Liver (tissue), 9 donors: ENCODE data around the gene ZNF821. TPM values are rescaled to one million over a fixed set of nuclear protein-coding genes. Genes with fewer than 3 reads are reported as not detected.

Experiments used
- DNase-seq: peaks from one replicate; pipeline ENCODE4 v3.0.0-alpha.2; 2017; ENCODE audit warnings: low spot score
- H3K27ac ChIP-seq, 2 donors: one replicate each; pipeline ENCODE4 v1.7.0; 2013; ENCODE audit warnings: inconsistent platforms in 2 of 2, low read length in 2 of 2, control low read depth in 1 of 2, low read depth in 1 of 2, mild to moderate bottlenecking in 1 of 2
- H3K27me3 ChIP-seq, 4 donors: one replicate each; pipeline versions ENCODE4 v1.6.1 to v1.7.0; 2013; ENCODE audit warnings: low read length in 3 of 4, inconsistent platforms in 1 of 4, mild to moderate bottlenecking in 1 of 4, moderate library complexity in 1 of 4; ENCODE audit not compliant: control insufficient read depth in 4 of 4, insufficient read depth in 4 of 4
- H3K36me3 ChIP-seq, 4 donors: one replicate each; pipeline versions ENCODE4 v1.6.1 to v1.7.0; 2013; ENCODE audit warnings: low read length in 3 of 4, mild to moderate bottlenecking in 3 of 4, low read depth in 1 of 4, moderate library complexity in 1 of 4; ENCODE audit not compliant: control insufficient read depth in 4 of 4, insufficient read depth in 3 of 4
- H3K4me1 ChIP-seq, 4 donors: one replicate each; pipeline versions ENCODE4 v1.6.1 to v1.7.0; 2013; ENCODE audit warnings: low read length in 3 of 4, mild to moderate bottlenecking in 3 of 4, moderate library complexity in 1 of 4; ENCODE audit not compliant: control insufficient read depth in 4 of 4, insufficient read depth in 4 of 4
- H3K4me3 ChIP-seq, 3 donors: one replicate each; pipeline versions ENCODE4 v1.6.1 to v1.7.0; 2013; ENCODE audit warnings: low read length in 3 of 3, control low read depth in 1 of 3, low read depth in 1 of 3, mild to moderate bottlenecking in 1 of 3
- H3K9ac ChIP-seq, 2 donors: one replicate each; pipeline ENCODE4 v1.7.0; 2013; ENCODE audit warnings: low read length in 2 of 2, mild to moderate bottlenecking in 2 of 2, moderate library complexity in 2 of 2, control low read depth in 1 of 2, low read depth in 1 of 2
- H3K9me3 ChIP-seq, 4 donors: one replicate each; pipeline versions ENCODE4 v1.6.1 to v1.7.0; 2013; ENCODE audit warnings: low read length in 3 of 4; ENCODE audit not compliant: control insufficient read depth in 4 of 4
- CTCF ChIP-seq: fragments of 150-350 bp; IDR thresholded peaks from 2 replicates; pipeline ENCODE4 v1.5.1; 2017; ENCODE audit warnings: improper control_type of control experiment, low read depth, low read length; ENCODE audit not compliant: missing input control
- EGR1 ChIP-seq, 2 donors: IDR thresholded peaks; 2 replicates each; pipeline ENCODE4 v1.6.1; 2016 to 2018; ENCODE audit warnings: antibody characterized with exemption in 2 of 2, low read depth in 2 of 2
- FOXA1 ChIP-seq: IDR thresholded peaks from 2 replicates; pipeline ENCODE4 v1.6.1; 2016; ENCODE audit warnings: antibody characterized with exemption
- FOXA2 ChIP-seq: IDR thresholded peaks from 2 replicates; pipeline ENCODE4 v1.6.1; 2016; ENCODE audit warnings: antibody characterized with exemption
- GABPA ChIP-seq, 2 donors: IDR thresholded peaks in 1 of 2; conservative IDR thresholded peaks in 1 of 2; 2 replicates each; pipeline ENCODE4 v1.6.1; 2016; ENCODE audit warnings: antibody characterized with exemption in 2 of 2, mild to moderate bottlenecking in 1 of 2, moderate library complexity in 1 of 2
- HNF4A ChIP-seq, 2 donors: conservative IDR thresholded peaks; 2 replicates each; pipeline ENCODE4 v1.6.1; 2016; ENCODE audit warnings: antibody characterized with exemption in 2 of 2, mild to moderate bottlenecking in 2 of 2
- HNF4G ChIP-seq: IDR thresholded peaks from 2 replicates; pipeline ENCODE4 v1.6.1; 2016; ENCODE audit warnings: antibody characterized with exemption
- JUND ChIP-seq, 2 donors: IDR thresholded peaks; 2 replicates each; pipeline ENCODE4 v1.6.1; 2016; ENCODE audit warnings: antibody characterized with exemption in 2 of 2
- NR2F2 ChIP-seq: IDR thresholded peaks from 2 replicates; pipeline ENCODE4 v1.6.1; 2016; ENCODE audit warnings: antibody characterized with exemption
- RAD21 ChIP-seq, 2 donors: IDR thresholded peaks; 2 replicates each; pipeline ENCODE4 v1.6.1; 2016; ENCODE audit warnings: antibody characterized with exemption in 2 of 2, mild to moderate bottlenecking in 2 of 2
- RXRA ChIP-seq, 2 donors: IDR thresholded peaks; 2 replicates each; pipeline ENCODE4 v1.6.1; 2017 to 2018; ENCODE audit warnings: antibody characterized with exemption in 2 of 2, mild to moderate bottlenecking in 1 of 2
- TAF1 ChIP-seq: conservative IDR thresholded peaks from 2 replicates; pipeline ENCODE4 v1.6.1; 2016; ENCODE audit warnings: antibody characterized with exemption, mild to moderate bottlenecking
- YY1 ChIP-seq: IDR thresholded peaks from 2 replicates; pipeline ENCODE4 v1.6.1; 2016; ENCODE audit warnings: antibody characterized with exemption, mild to moderate bottlenecking
- ZBTB33 ChIP-seq: IDR thresholded peaks from 2 replicates; pipeline ENCODE4 v1.6.1; 2016; ENCODE audit warnings: antibody characterized with exemption
- WGBS: extraction: QIAGEN DNeasy Blood & Tissue Kit; methylation state at CpG from one replicate; pipeline ENCODE4 v1.1.7; 2013; 5-methylcytosine and 5-hydroxymethylcytosine counted together
- polyA plus RNA-seq, 2 donors: library from polyadenylated mRNA; stranded (reverse) in 1 of 2; unstranded in 1 of 2; fragments of 200-250 nt in 1 of 2; fragments of >200 nt in 1 of 2; fragmentation: Nextera tagmentation in 1 of 2; extraction: Ambion mirVana in 1 of 2; gene quantifications; one replicate each; pipeline versions ENCODE4 v1.2.1 to v1.2.3, GENCODE V29; 2013 to 2015
- total RNA-seq, 2 donors: library from RNA; depleted of rRNA; stranded (reverse); fragments of >200 nt; gene quantifications; one replicate each; pipeline ENCODE4 v1.2.3, GENCODE V29; 2014
- TF ChIP-seq, protein P1 (sequence below): IDR thresholded peaks from 2 replicates; pipeline ENCODE4 v1.6.1; 2016; ENCODE audit warnings: antibody characterized with exemption
- TF ChIP-seq, protein P2 (sequence below): IDR thresholded peaks from 2 replicates; pipeline ENCODE4 v1.6.1; 2016; ENCODE audit warnings: antibody characterized with exemption
- donor health status: healthy.
- donor health status: healthy.
- donor health status: healthy.
- donor health status: healthy.
- donor health status: healthy.

The ZNF821 gene, protein sequence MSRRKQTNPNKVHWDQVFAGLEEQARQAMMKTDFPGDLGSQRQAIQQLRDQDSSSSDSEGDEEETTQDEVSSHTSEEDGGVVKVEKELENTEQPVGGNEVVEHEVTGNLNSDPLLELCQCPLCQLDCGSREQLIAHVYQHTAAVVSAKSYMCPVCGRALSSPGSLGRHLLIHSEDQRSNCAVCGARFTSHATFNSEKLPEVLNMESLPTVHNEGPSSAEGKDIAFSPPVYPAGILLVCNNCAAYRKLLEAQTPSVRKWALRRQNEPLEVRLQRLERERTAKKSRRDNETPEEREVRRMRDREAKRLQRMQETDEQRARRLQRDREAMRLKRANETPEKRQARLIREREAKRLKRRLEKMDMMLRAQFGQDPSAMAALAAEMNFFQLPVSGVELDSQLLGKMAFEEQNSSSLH
- 1 to 10 TPM; 1.9 to 2.1 TPM for total RNA-seq
- polyA plus RNA-seq = 1 to 10 TPM; 1.0 to 3.0 TPM

DNA sequence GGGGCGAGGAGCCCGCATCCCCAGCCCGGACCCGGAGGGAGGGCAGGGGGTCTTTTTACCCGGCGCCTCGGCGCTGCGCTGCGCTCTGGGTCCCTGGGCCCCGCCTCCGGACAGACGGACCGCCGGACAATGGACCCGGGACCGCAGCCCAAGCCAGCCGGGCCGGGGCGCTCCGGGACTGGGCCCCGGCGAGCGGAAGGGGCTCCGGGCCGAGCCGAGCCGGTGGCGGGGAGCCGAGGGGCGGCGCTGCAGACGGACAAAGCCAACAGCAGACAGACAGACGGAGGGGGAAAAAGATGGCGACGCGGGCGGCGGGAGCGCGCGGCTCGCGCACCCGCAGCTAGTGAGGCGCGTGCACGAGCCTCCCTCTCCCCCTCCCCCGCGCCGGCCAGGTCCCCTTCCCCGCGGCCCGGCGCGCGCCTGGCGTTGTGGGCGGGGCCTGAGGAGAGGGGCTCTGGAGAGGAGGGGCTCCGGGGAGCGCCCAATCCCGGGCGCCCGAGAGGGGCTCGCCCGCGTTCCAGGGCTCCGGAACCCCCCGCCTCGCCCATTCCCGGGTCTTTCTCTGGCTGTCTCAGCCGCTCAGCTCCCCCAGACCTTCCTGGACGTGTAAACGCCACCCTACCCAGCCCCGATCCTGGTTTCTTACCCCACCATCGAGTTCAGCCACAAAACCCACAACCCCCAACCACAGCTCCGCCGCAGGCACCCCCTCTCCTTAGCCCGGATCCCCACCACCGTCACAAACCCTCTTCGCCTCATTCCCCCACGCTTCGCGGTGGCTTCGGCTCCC is at the start of gene ZNF821:
TSS of gene ZNF821 (minus strand) at position 334 of the 790 bp plus-strand sequence. CDS start 4,236 bp downstream, outside the sequence.
- Histone ChIP-seq H3K4me3 (peak within 1 kb of the TSS; percentile 79 to 86 (median 85)), H3K9me3 (no peaks in the 10 kb centered on the region)
- WGBS = under 1% methylated on average over 85 of the region's 85 CpGs

DNA sequence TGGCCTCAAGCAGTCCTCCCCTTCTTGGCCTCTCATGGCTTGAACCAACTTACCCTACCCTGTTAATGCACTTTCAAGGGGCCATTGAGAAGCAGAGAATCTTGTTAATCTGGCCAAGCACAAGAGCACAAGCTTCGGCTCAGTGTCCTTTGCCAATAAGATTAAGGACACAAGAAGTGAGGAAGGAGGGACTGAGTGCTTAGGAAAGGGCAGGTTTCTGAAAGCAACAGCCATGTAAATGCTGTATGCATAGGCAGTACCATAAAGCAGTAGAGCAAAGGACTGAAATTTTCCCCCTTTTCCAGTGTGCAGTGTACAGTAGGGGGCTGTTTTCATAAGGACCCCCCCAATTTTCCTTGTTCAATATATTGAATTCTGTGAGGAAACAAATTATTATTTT is 49.0 kb upstream of the ZNF821 start:
- H3K27me3 ChIP-seq = no peaks in the 10 kb centered on the region
- no peak for TF ChIP-seq RXRA (IDR thresholded peaks at IDR 0.05)
- no peak for TF ChIP-seq HNF4G
- TF ChIP-seq EGR1 (IDR thresholded peaks at IDR 0.05; ENCODE audit: low read depth in 2 of 2) = no peak
- no peak for TF ChIP-seq NR2F2
- no peak for TF ChIP-seq YY1
- TF ChIP-seq, protein P1, sequence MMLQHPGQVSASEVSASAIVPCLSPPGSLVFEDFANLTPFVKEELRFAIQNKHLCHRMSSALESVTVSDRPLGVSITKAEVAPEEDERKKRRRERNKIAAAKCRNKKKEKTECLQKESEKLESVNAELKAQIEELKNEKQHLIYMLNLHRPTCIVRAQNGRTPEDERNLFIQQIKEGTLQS = no peak
- TF ChIP-seq, protein P2, sequence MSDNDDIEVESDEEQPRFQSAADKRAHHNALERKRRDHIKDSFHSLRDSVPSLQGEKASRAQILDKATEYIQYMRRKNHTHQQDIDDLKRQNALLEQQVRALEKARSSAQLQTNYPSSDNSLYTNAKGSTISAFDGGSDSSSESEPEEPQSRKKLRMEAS = no peak
- TF ChIP-seq FOXA2 = no peak
- TF ChIP-seq RAD21 (IDR thresholded peaks at IDR 0.05) = no peak
- TF ChIP-seq ZBTB33 = no peak
- no peaks in the 10 kb centered on the region for H3K9me3 ChIP-seq
- H3K36me3 ChIP-seq = peaks cover 2 to 48% (median 38%) of the 10 kb centered on the region in 4 donors
- DNase-seq = no peak
- no peak overlapping the region for H3K4me3 ChIP-seq
- 89% methylated on average over 1 of the region's 1 CpG for WGBS
- H3K4me1 ChIP-seq = no peaks in the 10 kb centered on the region
- no peak overlapping the region for H3K9ac ChIP-seq
- H3K27ac ChIP-seq = no peak overlapping the region

More for the DNA sequence above, at the start of gene ZNF821:
- peak; percentile 73 for DNase-seq
- H3K4me1 ChIP-seq = peaks cover 3 to 28% (median 16%) of the 10 kb centered on the region in 4 donors
- H3K36me3 ChIP-seq = peaks cover 0 to 4% (median 2%) of the 10 kb centered on the region in 4 donors
- peak within 1 kb of the TSS; percentile 77 to 80 for H3K27ac ChIP-seq
- no peak for TF ChIP-seq EGR1 (IDR thresholded peaks at IDR 0.05; ENCODE audit: low read depth in 2 of 2)
- TF ChIP-seq YY1 = peak; percentile 33
- peak within 1 kb of the TSS; percentile 36 to 75 for H3K9ac ChIP-seq
- no peaks in the 10 kb centered on the region for H3K27me3 ChIP-seq

DNA sequence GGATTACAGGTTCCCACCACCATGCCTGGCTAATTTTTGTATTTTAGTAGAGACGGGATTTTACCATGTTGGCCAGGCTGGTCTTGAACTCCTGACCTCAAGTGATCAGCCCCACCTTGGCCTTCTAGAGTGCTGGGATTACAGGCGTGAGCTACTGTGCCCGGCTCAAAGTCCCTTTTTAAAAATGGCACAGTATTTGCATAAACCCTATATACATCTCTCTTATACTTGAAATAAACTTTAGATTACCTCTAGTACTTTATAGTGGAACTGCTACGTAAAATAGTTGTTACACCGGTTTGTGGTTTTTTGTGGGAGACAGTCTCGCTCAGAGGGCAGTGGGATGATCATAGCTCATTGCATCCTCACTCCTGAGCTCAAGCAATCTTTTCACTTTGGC is 47.6 kb upstream of the ZNF821 start:
- no peak for DNase-seq
- peaks cover 4 to 59% (median 49%) of the 10 kb centered on the region in 4 donors for H3K36me3 ChIP-seq
- no peak overlapping the region for H3K9ac ChIP-seq
- no peaks in the 10 kb centered on the region for H3K4me1 ChIP-seq
- H3K27me3 ChIP-seq = no peaks in the 10 kb centered on the region
- 88% methylated on average over 6 of the region's 6 CpGs for WGBS
- no peak overlapping the region for H3K27ac ChIP-seq
- no peaks in the 10 kb centered on the region for H3K9me3 ChIP-seq
- no peak overlapping the region for H3K4me3 ChIP-seq
- TF ChIP-seq CTCF = no peak
- TF ChIP-seq NR2F2 = no peak
- TF ChIP-seq HNF4A (conservative IDR thresholded peaks at IDR 0.05) = no peak
- TF ChIP-seq, protein P2 = no peak
- TF ChIP-seq FOXA1 = no peak
- no peak for TF ChIP-seq FOXA2
- TF ChIP-seq HNF4G = no peak
- no peak for TF ChIP-seq ZBTB33
- TF ChIP-seq, protein P1 = no peak
- TF ChIP-seq RAD21 (IDR thresholded peaks at IDR 0.05) = no peak
- TF ChIP-seq TAF1 = no peak
- no peak for TF ChIP-seq GABPA (IDR thresholded peaks at IDR 0.05 in 1 of 2, conservative IDR thresholded peaks at IDR 0.05 in 1 of 2)
- no peak for TF ChIP-seq EGR1 (IDR thresholded peaks at IDR 0.05; ENCODE audit: low read depth in 2 of 2)
- no peak for TF ChIP-seq JUND (IDR thresholded peaks at IDR 0.05)
- no peak for TF ChIP-seq RXRA (IDR thresholded peaks at IDR 0.05)
